Mucosa of descending colon (tissue), 3 donors: ENCODE results near the gene SEC11A. TPM values are rescaled to one million over a fixed set of nuclear protein-coding genes. Genes with fewer than 3 reads are reported as not detected.

Experiments
- ATAC-seq: fragments of 200-7000 bp; cut with Tn5 transposase; one replicate; pipeline ENCODE4 v1.9.1; 2020; ENCODE audit warnings: mild to moderate bottlenecking, moderate library complexity
- DNase-seq, 3 donors: peaks; one replicate each; pipeline ENCODE4 v3.0.0-alpha.2; 2020
- H3K36me3 ChIP-seq: fragments of 200-600 bp; one replicate; pipeline ENCODE4 v1.8.0; 2021; ENCODE audit warnings: low read depth, mild to moderate bottlenecking
- H3K4me1 ChIP-seq: fragments of 200-600 bp; one replicate; pipeline ENCODE4 v1.8.0; 2021; ENCODE audit warnings: low read depth, mild to moderate bottlenecking
- H3K4me3 ChIP-seq: fragments of 200-600 bp; one replicate; pipeline ENCODE4 v1.8.0; 2021; ENCODE audit warnings: mild to moderate bottlenecking
- H3K9me3 ChIP-seq: fragments of 200-600 bp; one replicate; pipeline ENCODE4 v1.8.0; 2021; ENCODE audit warnings: mild to moderate bottlenecking
- CTCF ChIP-seq: fragments of 200-600 bp; IDR thresholded peaks from one replicate; pipeline ENCODE4 v1.8.0; 2022; ENCODE audit warnings: antibody characterized with exemption, mild to moderate bottlenecking
- intact Hi-C, 2 donors: fragments of 100-400 bp; cut with DNase I in 1 of 2; cut with micrococcal nuclease in 1 of 2; formaldehyde crosslinking; loops; one replicate each; pipeline versions ENCODE4 v1.11.0 to v1.11.1; 2022; cut with DNase I, micrococcal nuclease
- total RNA-seq, 3 donors: library from RNA; stranded (reverse); fragmentation: NEBNext Ultra II Directional in 2 of 3; extraction: Animal tissue kit (Norgen Biotek cat#: 25700) in 2 of 3; gene quantifications; one replicate each; pipeline versions ENCODE4 v1.2.1 to v1.2.4, GENCODE V29; 2021 to 2023
- donor health status: DM: no; HTN: no; CAD: no; lungs with moderate emphysema.
- donor health status: DM: no; HTN: no; CAD: no.
- donor health status: DM: no; HTN: yes; CAD: no.

Gene SEC11A
- total RNA-seq, 3 donors from 2014 or later = 112 to 143 (median 119) TPM

- intact Hi-C loops = no loop called here
- peak; percentile 80 for ATAC-seq
- DNase-seq = peak; percentile 81 to 93 (median 91)
- Histone ChIP-seq H3K36me3 (no peaks in the 10 kb centered on the region), H3K4me3 (peak within 1 kb of the TSS; percentile 13), H3K4me1 (peaks cover 12% of the 10 kb centered on the region), H3K9me3 (no peaks in the 10 kb centered on the region)
- TF ChIP-seq CTCF = peak; percentile 66
These were observed 57.7 kb downstream of the SEC11A start, which contains the start of gene NMB for GRCh38 chr15:84658080-84658787. Gene NMB (minus strand): TSS chr15:84658199. CDS start chr15:84658152, 47 bp downstream.

- Histone ChIP-seq H3K9me3 (no peaks in the 10 kb centered on the region), H3K4me1 (peaks cover 15% of the 10 kb centered on the region), H3K36me3 (no peaks in the 10 kb centered on the region), H3K4me3 (peak overlapping the region; percentile 13)
- peak in 1 of 3 donors; percentile 16 for DNase-seq
- no peak for TF ChIP-seq CTCF
- no peak for ATAC-seq
- intact Hi-C loops = no loop called here
These were observed 58.2 kb downstream of the SEC11A start for GRCh38 chr15:84657748-84658079.

- intact Hi-C loops = no loop called here
- Histone ChIP-seq H3K9me3 (no peaks in the 10 kb centered on the region), H3K4me1 (peaks cover 15% of the 10 kb centered on the region), H3K36me3 (no peaks in the 10 kb centered on the region), H3K4me3 (no peak overlapping the region)
- DNase-seq = no peak
- ATAC-seq = no peak
- no peak for TF ChIP-seq CTCF
These were observed 59.0 kb downstream of the SEC11A start for GRCh38 chr15:84656972-84657371.

- no peak for TF ChIP-seq CTCF
- intact Hi-C loops = no loop called here
- peak; percentile 69 for ATAC-seq
- no peaks in the 10 kb centered on the region for H3K36me3 ChIP-seq
- H3K9me3 ChIP-seq = no peaks in the 10 kb centered on the region
- peaks cover 15% of the 10 kb centered on the region for H3K4me1 ChIP-seq
- peak overlapping the region; percentile 45 for H3K4me3 ChIP-seq
- DNase-seq = peak; percentile 86 to 88 (median 87)
These were observed 61.1 kb downstream of the SEC11A start for GRCh38 chr15:84654689-84655453.

GRCh38 chr15:84653910-84654688 lies 61.8 kb downstream of the SEC11A start, which contains the start of gene WDR73:
Gene WDR73 (minus strand): TSS chr15:84654283. CDS start chr15:84654274, 9 bp downstream.
- ATAC-seq (peak; percentile 91), DNase-seq (peak; percentile 97 to 99 (median 98))
- intact Hi-C loops = no loop called here
- H3K36me3 ChIP-seq = no peaks in the 10 kb centered on the region
- no peak for TF ChIP-seq CTCF
- peaks cover 15% of the 10 kb centered on the region for H3K4me1 ChIP-seq
- peak within 1 kb of the TSS; percentile 45 for H3K4me3 ChIP-seq
- H3K9me3 ChIP-seq = no peaks in the 10 kb centered on the region
